GM12865 (cell line): ENCODE data around the gene FRMD4A.

Experiments
- DNase-seq: peaks from one replicate; pipeline ENCODE4 v3.0.0; 2010; ENCODE audit warnings: low read depth
- H3K4me3 ChIP-seq: 2 replicates; pipeline ENCODE4 v1.5.1; 2011; ENCODE audit warnings: mild to moderate bottlenecking, low read depth, low read length, control low read depth
- TF ChIP-seq, protein P1 (sequence below): IDR thresholded peaks from 2 replicates; pipeline ENCODE4 v1.5.1; 2011; ENCODE audit warnings: low read length, control low read depth, low read depth, inconsistent platforms; ENCODE audit not compliant: insufficient read depth; ENCODE audit errors: missing control alignments

The FRMD4A gene

GRCh38 chr10:13916384-13916947 lies 414.3 kb downstream of the FRMD4A start:
- TF ChIP-seq, protein P1, sequence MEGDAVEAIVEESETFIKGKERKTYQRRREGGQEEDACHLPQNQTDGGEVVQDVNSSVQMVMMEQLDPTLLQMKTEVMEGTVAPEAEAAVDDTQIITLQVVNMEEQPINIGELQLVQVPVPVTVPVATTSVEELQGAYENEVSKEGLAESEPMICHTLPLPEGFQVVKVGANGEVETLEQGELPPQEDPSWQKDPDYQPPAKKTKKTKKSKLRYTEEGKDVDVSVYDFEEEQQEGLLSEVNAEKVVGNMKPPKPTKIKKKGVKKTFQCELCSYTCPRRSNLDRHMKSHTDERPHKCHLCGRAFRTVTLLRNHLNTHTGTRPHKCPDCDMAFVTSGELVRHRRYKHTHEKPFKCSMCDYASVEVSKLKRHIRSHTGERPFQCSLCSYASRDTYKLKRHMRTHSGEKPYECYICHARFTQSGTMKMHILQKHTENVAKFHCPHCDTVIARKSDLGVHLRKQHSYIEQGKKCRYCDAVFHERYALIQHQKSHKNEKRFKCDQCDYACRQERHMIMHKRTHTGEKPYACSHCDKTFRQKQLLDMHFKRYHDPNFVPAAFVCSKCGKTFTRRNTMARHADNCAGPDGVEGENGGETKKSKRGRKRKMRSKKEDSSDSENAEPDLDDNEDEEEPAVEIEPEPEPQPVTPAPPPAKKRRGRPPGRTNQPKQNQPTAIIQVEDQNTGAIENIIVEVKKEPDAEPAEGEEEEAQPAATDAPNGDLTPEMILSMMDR, result no peak
- DNase-seq, result peak; percentile 68
- H3K4me3 ChIP-seq, result peak overlapping the region; percentile 6; the same call in 1 of the 2 replicates

DNA sequence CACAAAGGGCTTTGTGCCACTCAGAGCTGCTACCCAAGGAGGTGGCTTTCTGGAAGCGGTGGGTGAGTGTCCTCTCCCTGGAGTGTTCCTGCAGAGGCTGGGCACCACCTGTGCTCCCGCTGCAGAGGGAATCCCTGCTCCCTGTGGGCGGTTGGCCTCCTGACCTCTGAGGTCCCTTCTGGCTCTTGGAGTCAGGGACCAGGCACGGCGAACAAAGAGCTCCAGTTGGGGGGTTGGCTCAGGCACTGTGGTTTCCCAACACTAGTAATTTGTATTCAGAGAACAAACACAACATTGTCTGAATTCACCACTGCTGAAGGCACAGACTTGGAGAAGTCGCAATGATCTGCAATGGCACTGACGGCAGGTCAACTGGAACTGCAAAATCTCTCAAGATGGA lies 415.0 kb downstream of the FRMD4A start:
- no peak for DNase-seq
- H3K4me3 ChIP-seq, result no peak overlapping the region
- TF ChIP-seq, protein P1, result no peak

GRCh38 chr10:13913897-13914296 lies 416.8 kb downstream of the FRMD4A start:
- DNase-seq, result peak; percentile 85
- no peak overlapping the region for H3K4me3 ChIP-seq
- TF ChIP-seq, protein P1, result no peak

DNA sequence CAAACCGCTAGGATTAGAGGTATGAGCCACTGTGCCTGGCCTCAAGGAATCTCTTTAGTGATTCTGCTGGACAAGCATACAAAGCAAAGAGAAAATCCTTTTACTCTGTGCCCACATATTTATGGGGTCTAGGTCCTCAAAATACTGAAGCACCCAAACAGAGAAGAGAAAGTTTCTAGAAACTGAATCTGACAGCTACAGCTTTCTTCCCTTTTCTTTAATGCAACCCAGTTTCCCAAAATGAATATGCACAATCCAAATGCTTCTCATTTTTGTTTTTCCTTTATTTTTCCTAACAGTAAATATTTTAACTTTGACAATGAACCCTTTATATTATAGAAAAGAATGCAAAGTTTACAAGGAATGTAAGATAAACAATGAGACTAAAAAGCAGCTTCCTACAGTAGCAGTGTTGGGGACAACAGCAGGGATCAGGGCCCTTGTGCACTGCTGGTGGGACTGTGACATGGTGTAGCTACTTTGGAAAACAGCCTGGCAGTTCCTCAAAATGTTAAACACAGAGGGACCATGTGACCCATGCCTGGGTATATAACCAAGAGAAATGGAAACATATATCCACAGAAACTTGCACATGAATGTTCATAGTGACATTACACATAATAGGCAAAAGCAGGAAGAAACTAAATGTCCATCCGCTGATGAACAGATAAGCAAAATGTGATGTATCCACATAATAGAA lies 418.8 kb downstream of the FRMD4A start:
- TF ChIP-seq, protein P1, result no peak
- H3K4me3 ChIP-seq, result no peak overlapping the region
- DNase-seq, result no peak

- H3K4me3 ChIP-seq, result no peak overlapping the region
- no peak for DNase-seq
- TF ChIP-seq, protein P1, result no peak
Measured at GRCh38 chr10:13909516-13910258, 421.0 kb downstream of the FRMD4A start.

DNA sequence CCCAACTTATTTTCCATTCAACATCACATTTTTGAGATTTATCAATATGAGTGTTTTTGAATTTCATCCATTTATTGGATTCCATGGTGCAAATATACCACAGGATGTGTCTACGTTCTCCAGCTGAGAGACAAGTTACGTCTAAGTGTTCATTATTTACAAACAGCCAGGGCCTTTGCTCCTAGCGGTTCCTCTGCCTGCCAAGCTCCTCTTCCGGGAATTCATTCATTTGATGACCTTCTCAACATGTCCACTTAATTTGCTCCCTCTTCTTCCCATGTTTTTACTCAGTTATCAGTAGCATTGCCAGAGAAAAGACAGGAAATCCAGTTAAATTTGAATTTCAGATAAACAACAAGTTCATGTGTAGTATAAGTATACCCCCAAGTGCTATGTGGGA lies 422.2 kb downstream of the FRMD4A start:
- no peak overlapping the region for H3K4me3 ChIP-seq
- no peak for DNase-seq
- TF ChIP-seq, protein P1, result no peak

DNA sequence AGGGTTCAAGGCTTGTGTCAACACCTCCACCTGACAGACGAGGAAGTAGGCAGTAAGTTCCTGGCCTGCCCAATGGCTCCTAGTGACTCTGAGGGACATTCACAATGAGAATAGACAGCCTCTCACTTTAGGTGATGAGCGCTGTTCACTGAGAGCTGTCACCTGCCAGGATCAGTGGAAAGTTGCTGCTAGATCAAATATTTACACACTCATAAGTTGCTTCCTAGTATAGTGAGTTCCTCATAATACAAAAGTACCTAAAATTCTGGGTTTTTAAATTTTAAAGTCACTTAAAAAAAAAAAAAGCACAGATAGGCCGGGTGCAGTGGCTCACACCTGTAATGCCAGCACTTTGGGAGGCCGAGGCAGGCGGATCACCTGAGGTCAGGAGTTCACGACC lies 423.2 kb downstream of the FRMD4A start:
- no peak overlapping the region for H3K4me3 ChIP-seq
- peak; percentile 49 for DNase-seq
- TF ChIP-seq, protein P1, result no peak
